Measurements from ENCODE around the gene PRPH. TPM values are rescaled to one million over a fixed set of nuclear protein-coding genes. Genes with fewer than 3 reads are reported as not detected.
A peak's percentile ranks its signal among the peaks of the same experiment; 100 is the strongest.

The PRPH gene
- total and polyA plus RNA-seq, 2 of the 4 experiments (the other 2 are of a cell fraction): not detected

- BruUV-seq (replicated peaks): no TSS peak
- no peak overlapping the region for H2BK5ac ChIP-seq (ENCODE audit: low read depth, low read length, poor library complexity, severe bottlenecking)
- no peaks in the 10 kb centered on the region for H3K9me1 ChIP-seq (ENCODE audit: insufficient read depth, low read length)
- dilution Hi-C loops (cut with HindIII; ENCODE audit: low sequenced_read_pairs, unreplicated experiment) (no loop called here), intact Hi-C loops (cut with micrococcal nuclease) (no loop called here), in situ Hi-C loops (cut with MboI; ENCODE audit: low sequenced_read_pairs) (no loop called here)
- H2BK15ac ChIP-seq (ENCODE audit: low read depth, low read length): no peak overlapping the region
- H3K56ac ChIP-seq (ENCODE audit: extremely low read depth, insufficient read depth, low read length): no peak overlapping the region
- H3K36me3 ChIP-seq (ENCODE audit: control insufficient read depth, insufficient read depth, low read length): no peaks in the 10 kb centered on the region
- H3K4me2 ChIP-seq (ENCODE audit: low read depth, low read length): no peak overlapping the region
- no peak overlapping the region for H3K18ac ChIP-seq (ENCODE audit: low read depth, low read length)
- POLR2A ChIA-PET (ENCODE audit: unreplicated experiment): no interaction called here
- H3K23ac ChIP-seq (ENCODE audit: low read depth, low read length): no peak overlapping the region
- H3K14ac ChIP-seq (replicated peaks; ENCODE audit: low read depth, low read length): no peak overlapping the region
- H3K4ac ChIP-seq (ENCODE audit: low read depth, low read length): no peak overlapping the region
- H3K79me1 ChIP-seq (ENCODE audit: low read depth in 1 of 2, low read length in 2 of 2): no peaks in the 10 kb centered on the region
- no peak; the same call in 1 of the 2 replicates for ATAC-seq (ENCODE audit: low read depth)
- no peak overlapping the region for H2BK20ac ChIP-seq (ENCODE audit: low read depth, low read length)
- H3K4me1 ChIP-seq (ENCODE audit: control insufficient read depth, insufficient read depth, low read length): peaks cover 7% of the 10 kb centered on the region
- DNase-seq: no peak
- no peak overlapping the region for H2BK120ac ChIP-seq (ENCODE audit: low read depth, low read length)
- CTCF ChIA-PET: interaction anchor here (0.6 to 1.0 kb wide), 2 partner anchors 65 to 169 kb away, joined by 3 to 4 read pairs; no protein-coding TSS in a partner anchor
- no peak overlapping the region for H4K91ac ChIP-seq (ENCODE audit: insufficient read depth, low read depth, low read length)
- peak overlapping the region; percentile 65 for H2AK9ac ChIP-seq (replicated peaks; ENCODE audit: low read depth, low read length, poor library complexity)
- TF ChIP-seq CHD1 (IDR thresholded peaks at IDR 0.05; ENCODE audit: low read depth, low read length): no peak
- no peak overlapping the region for H3K4me3 ChIP-seq (ENCODE audit: insufficient read depth, low read depth, low read length)
- H4K8ac ChIP-seq (ENCODE audit: low read depth in 2 of 2, low read length in 2 of 2): no peak overlapping the region
- no peaks in the 10 kb centered on the region for H4K20me1 ChIP-seq (ENCODE audit: insufficient read depth, low read length)
- H4K5ac ChIP-seq (ENCODE audit: low read depth, low read length): no peak overlapping the region
- H3K27me3 ChIP-seq (ENCODE audit: control insufficient read depth, insufficient read depth, low read length): peaks cover 55% of the 10 kb centered on the region
- no peak overlapping the region for H3K27ac ChIP-seq (ENCODE audit: insufficient read depth, low read length)
- no peak overlapping the region for H2AK5ac ChIP-seq (ENCODE audit: low read depth, low read length)
- H3K9ac ChIP-seq (ENCODE audit: low read depth, low read length): no peak overlapping the region
- H3K9me3 ChIP-seq (ENCODE audit: control insufficient read depth, insufficient read depth, low read length): peaks cover 6% of the 10 kb centered on the region; the same call in 1 of the 2 replicates
- WGBS, 2 experiments (ENCODE audit: extremely low coverage in 2 of 2, insufficient read length in 1 of 2): 0% methylated on average over 1 of the region's 18 CpGs; no CpG with 5 or more reads in 1 of the 2 experiments
- peak overlapping the region; percentile 70 for H2AFZ ChIP-seq (replicated peaks; ENCODE audit: low read length, poor library complexity)
These were observed 1.6 kb upstream of the PRPH start for GRCh38 chr12:49293056-49293956.
